Keratinocyte (primary cell): ENCODE results near the gene PLA2G2E.

ENCODE experiments used
- CTCF ChIP-seq, 3 experiments: IDR thresholded peaks in 1 of 3; conservative IDR thresholded peaks in 1 of 3; optimal IDR thresholded peaks in 1 of 3; 2 replicates in 2 of 3; 3 replicates in 1 of 3; pipeline versions ENCODE3 to v1.5.1; 2011; ENCODE audit warnings: low read length in 3 of 3, mild to moderate bottlenecking in 3 of 3, moderate library complexity in 2 of 3, control low read depth in 1 of 3, inconsistent platforms in 1 of 3; ENCODE audit not compliant: insufficient read depth in 2 of 3; ENCODE audit errors: extremely low read depth in 1 of 3
- EZH2 ChIP-seq: IDR thresholded peaks from one replicate; pipeline ENCODE4 v1.6.1; 2012; ENCODE audit warnings: inconsistent platforms, mild to moderate bottlenecking, low read length, moderate library complexity

- TF ChIP-seq CTCF (optimal IDR thresholded peaks at IDR 0.05 in 1 of 3, IDR thresholded peaks at IDR 0.05 in 1 of 3, conservative IDR thresholded peaks at IDR 0.05 in 1 of 3; ENCODE audit: extremely low read depth in 1 of 3, insufficient read depth in 2 of 3, low read length in 3 of 3) (no peak), EZH2 (no peak)
Observed at GRCh38 chr1:19945914-19946313, 22.5 kb upstream of the PLA2G2E start.
